ENCODE results near the gene TMBIM1.

DNA sequence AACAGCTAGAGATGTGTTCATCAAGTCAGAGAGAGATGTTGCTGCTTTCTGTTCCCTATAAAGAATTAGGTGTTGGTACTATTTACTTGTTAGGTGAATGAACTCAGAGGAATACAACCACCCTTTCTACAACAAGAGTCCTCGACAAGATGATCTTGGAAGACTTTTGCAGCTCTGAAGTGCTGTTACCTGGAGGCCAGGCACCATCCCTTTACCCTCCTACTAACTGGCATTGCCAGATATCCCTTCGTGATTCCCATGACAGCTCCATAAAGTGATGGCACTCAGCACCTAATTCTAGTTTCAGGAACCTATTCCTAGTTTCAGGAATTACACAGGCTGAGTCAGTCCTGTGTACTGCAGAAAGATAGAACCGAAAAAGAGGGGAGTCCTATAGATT lies 65.4 kb downstream of the TMBIM1 start:
- TF ChIP-seq EP300 (IDR thresholded peaks at IDR 0.05; ENCODE audit: borderline replicate concordance in 1 of 2, low read depth in 1 of 2, low read length in 1 of 2) (no peak), GABPA (IDR thresholded peaks at IDR 0.05; ENCODE audit: low read depth) (no peak), TAF1 (IDR thresholded peaks at IDR 0.05; ENCODE audit: borderline replicate concordance, low read depth, low read length) (no peak), FOXM1 (IDR thresholded peaks at IDR 0.05; ENCODE audit: low read depth) (no peak), REST (IDR thresholded peaks at IDR 0.05; ENCODE audit: low read depth, low read length) (no peak), MXI1 (IDR thresholded peaks at IDR 0.05; ENCODE audit: low read depth, low read length) (no peak), RFX5 (IDR thresholded peaks at IDR 0.05; ENCODE audit: low read length) (no peak), NFIC (IDR thresholded peaks at IDR 0.05; ENCODE audit: borderline replicate concordance) (no peak)
- TF ChIP-seq, protein P1, sequence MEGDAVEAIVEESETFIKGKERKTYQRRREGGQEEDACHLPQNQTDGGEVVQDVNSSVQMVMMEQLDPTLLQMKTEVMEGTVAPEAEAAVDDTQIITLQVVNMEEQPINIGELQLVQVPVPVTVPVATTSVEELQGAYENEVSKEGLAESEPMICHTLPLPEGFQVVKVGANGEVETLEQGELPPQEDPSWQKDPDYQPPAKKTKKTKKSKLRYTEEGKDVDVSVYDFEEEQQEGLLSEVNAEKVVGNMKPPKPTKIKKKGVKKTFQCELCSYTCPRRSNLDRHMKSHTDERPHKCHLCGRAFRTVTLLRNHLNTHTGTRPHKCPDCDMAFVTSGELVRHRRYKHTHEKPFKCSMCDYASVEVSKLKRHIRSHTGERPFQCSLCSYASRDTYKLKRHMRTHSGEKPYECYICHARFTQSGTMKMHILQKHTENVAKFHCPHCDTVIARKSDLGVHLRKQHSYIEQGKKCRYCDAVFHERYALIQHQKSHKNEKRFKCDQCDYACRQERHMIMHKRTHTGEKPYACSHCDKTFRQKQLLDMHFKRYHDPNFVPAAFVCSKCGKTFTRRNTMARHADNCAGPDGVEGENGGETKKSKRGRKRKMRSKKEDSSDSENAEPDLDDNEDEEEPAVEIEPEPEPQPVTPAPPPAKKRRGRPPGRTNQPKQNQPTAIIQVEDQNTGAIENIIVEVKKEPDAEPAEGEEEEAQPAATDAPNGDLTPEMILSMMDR (IDR thresholded peaks at IDR 0.05), result no peak
